Smooth muscle cell (in vitro differentiated cells): Measurements from ENCODE around the gene OR6C1. TPM values are rescaled to one million over a fixed set of nuclear protein-coding genes. Genes with fewer than 3 reads are reported as not detected.
"Not testable (repeated sequence)": the region's sequence is repeated elsewhere in the genome, so short reads cannot be mapped to it uniquely, and the experiment has no call there.

ENCODE experiments used
- DNase-seq: peaks from one replicate; lab custom pipeline; 2025; ENCODE audit not compliant: unreplicated experiment; lab: John Stamatoyannopoulos, UW
- H2AFZ ChIP-seq: fragments of 200-600 bp; sonication (generic); 2 replicates; pipeline ENCODE4 v1.6.0; 2016; ENCODE audit warnings: antibody characterized with exemption, low read depth, mild to moderate bottlenecking
- H3F3A ChIP-seq: fragments of 200-600 bp; sonication (generic); 2 replicates; pipeline ENCODE4 v1.6.0; 2017; ENCODE audit warnings: antibody characterized with exemption, low read depth
- H3K27ac ChIP-seq: fragments of 200-600 bp; sonication (generic); 2 replicates; pipeline ENCODE4 v1.5.1; 2016; ENCODE audit warnings: low read depth, mild to moderate bottlenecking
- H3K27me3 ChIP-seq: fragments of 200-600 bp; sonication (generic); 2 replicates; pipeline ENCODE4 v1.6.1; 2016; ENCODE audit warnings: low read depth, mild to moderate bottlenecking
- H3K36me3 ChIP-seq: fragments of 200-600 bp; sonication (generic); 2 replicates; pipeline ENCODE4 v1.5.1; 2016; ENCODE audit warnings: low read depth
- H3K4me1 ChIP-seq: fragments of 200-600 bp; sonication (generic); 2 replicates; pipeline ENCODE4 v1.5.1; 2016; ENCODE audit warnings: low read depth
- H3K4me2 ChIP-seq: fragments of 200-600 bp; sonication (generic); 2 replicates; pipeline ENCODE4 v1.6.0; 2016; ENCODE audit warnings: mild to moderate bottlenecking
- H3K4me3 ChIP-seq: fragments of 200-600 bp; sonication (generic); 2 replicates; pipeline ENCODE4 v1.5.1; 2016; ENCODE audit warnings: mild to moderate bottlenecking
- H3K79me2 ChIP-seq: fragments of 200-600 bp; sonication (generic); 2 replicates; pipeline ENCODE4 v1.6.0; 2016; ENCODE audit warnings: low read depth, mild to moderate bottlenecking
- H3K9ac ChIP-seq: fragments of 200-600 bp; sonication (generic); 2 replicates; pipeline ENCODE4 v1.6.0; 2016; ENCODE audit warnings: low read depth
- H3K9me3 ChIP-seq: fragments of 200-600 bp; sonication (generic); replicated peaks from 2 replicates; pipeline ENCODE4 v1.5.1; 2016; ENCODE audit warnings: low read depth
- H4K20me1 ChIP-seq: fragments of 200-600 bp; sonication (generic); 2 replicates; pipeline ENCODE4 v1.6.0; 2016; ENCODE audit warnings: low read depth
- CTCF ChIP-seq: fragments of 200-600 bp; sonication (generic); IDR thresholded peaks from 2 replicates; pipeline ENCODE4 v1.5.1; 2017; ENCODE audit warnings: borderline replicate concordance, mild to moderate bottlenecking, antibody characterized with exemption; ENCODE audit not compliant: insufficient read depth, poor library complexity, severe bottlenecking
- WGBS: methylation state at CpG from one replicate; pipeline ENCODE4 v1.1.7; 2016; ENCODE audit warnings: low lambda C conversion rate; 5-methylcytosine and 5-hydroxymethylcytosine counted together
- polyA plus RNA-seq: library from polyadenylated mRNA; unstranded; fragments of >200 nt; fragmentation: Nextera tagmentation; extraction: Ambion mirVana; gene quantifications from 2 replicates; pipeline ENCODE4 v1.2.1, GENCODE V29; 2016
- total RNA-seq: library from RNA; depleted of rRNA; stranded (reverse); fragments of >200 nt; gene quantifications from 2 replicates; pipeline ENCODE4 v1.2.3, GENCODE V29; 2014

Gene OR6C1
- total and polyA plus RNA-seq, 2 experiments from 2014 or later, result not detected

- Histone ChIP-seq H3K36me3 (no peaks in the 10 kb centered on the region), H3K27ac (no peak overlapping the region), H3K4me1 (no peaks in the 10 kb centered on the region), H3K79me2 (no peaks in the 10 kb centered on the region), H3K4me3 (no peak overlapping the region), H3K27me3 (no peaks in the 10 kb centered on the region), H4K20me1 (no peaks in the 10 kb centered on the region), H3K4me2 (no peak overlapping the region), H3K9me3 (no peaks in the 10 kb centered on the region), H2AFZ (no peak overlapping the region), H3F3A (no peaks in the 10 kb centered on the region), H3K9ac (no peak overlapping the region)
- WGBS, result 69% methylated on average over 4 of the region's 4 CpGs
- no peak for DNase-seq
- no peak for TF ChIP-seq CTCF
Measured at GRCh38 chr12:55320201-55320600, 6.1 kb downstream of the OR6C1 start.

GRCh38 chr12:55325801-55326200 lies 11.7 kb downstream of the OR6C1 start:
- H3K27me3 ChIP-seq, H3K4me3 ChIP-seq, H3K9ac ChIP-seq, H3K79me2 ChIP-seq, H3K27ac ChIP-seq, H2AFZ ChIP-seq, H3K4me2 ChIP-seq, H3K36me3 ChIP-seq, H3K4me1 ChIP-seq, H3F3A ChIP-seq, H4K20me1 ChIP-seq, H3K9me3 ChIP-seq, DNase-seq: not testable (repeated sequence)
- WGBS, result 94% methylated on average over 6 of the region's 6 CpGs

- Histone ChIP-seq H3K36me3 (no peaks in the 10 kb centered on the region), H3K27ac (no peak within 1 kb of the TSS), H3K79me2 (no peaks in the 10 kb centered on the region), H3K27me3 (no peaks in the 10 kb centered on the region), H4K20me1 (no peaks in the 10 kb centered on the region), H2AFZ (no peak within 1 kb of the TSS), H3K4me1 (no peaks in the 10 kb centered on the region), H3K4me3 (no peak within 1 kb of the TSS), H3K9ac (no peak within 1 kb of the TSS), H3K9me3 (no peaks in the 10 kb centered on the region), H3K4me2 (no peak within 1 kb of the TSS), H3F3A (no peaks in the 10 kb centered on the region)
- no peak for DNase-seq
- 92% methylated on average over 1 of the region's 1 CpG for WGBS
- TF ChIP-seq CTCF, result no peak
Measured at GRCh38 chr12:55330446-55330845, 16.3 kb downstream of the OR6C1 start, which contains the start of gene OR6C3. OR6C3 (plus strand) TSS chr12:55330746; CDS start chr12:55331701, 955 bp downstream.

- Histone ChIP-seq H3K4me2 (no peak overlapping the region), H4K20me1 (no peaks in the 10 kb centered on the region), H2AFZ (no peak overlapping the region), H3F3A (no peaks in the 10 kb centered on the region), H3K4me3 (no peak overlapping the region), H3K79me2 (no peaks in the 10 kb centered on the region), H3K9ac (no peak overlapping the region), H3K9me3 (no peaks in the 10 kb centered on the region), H3K27me3 (no peaks in the 10 kb centered on the region), H3K4me1 (no peaks in the 10 kb centered on the region), H3K27ac (no peak overlapping the region), H3K36me3 (no peaks in the 10 kb centered on the region)
- TF ChIP-seq CTCF, result no peak
- DNase-seq, result no peak
- WGBS, result 93% methylated on average over 10 of the region's 10 CpGs
Measured at GRCh38 chr12:55336002-55336401, 21.9 kb downstream of the OR6C1 start.

GRCh38 chr12:55355338-55355737 lies 41.2 kb downstream of the OR6C1 start:
- H3K4me1 ChIP-seq, H2AFZ ChIP-seq, H3K27me3 ChIP-seq, H3K27ac ChIP-seq, H3K79me2 ChIP-seq, DNase-seq, H3K4me3 ChIP-seq, H4K20me1 ChIP-seq, H3F3A ChIP-seq, H3K9me3 ChIP-seq, H3K4me2 ChIP-seq, H3K36me3 ChIP-seq, H3K9ac ChIP-seq: not testable (repeated sequence)
- 50% methylated on average over 4 of the region's 4 CpGs for WGBS
